ENCODE measurements around the gene PNPLA1.

DNA sequence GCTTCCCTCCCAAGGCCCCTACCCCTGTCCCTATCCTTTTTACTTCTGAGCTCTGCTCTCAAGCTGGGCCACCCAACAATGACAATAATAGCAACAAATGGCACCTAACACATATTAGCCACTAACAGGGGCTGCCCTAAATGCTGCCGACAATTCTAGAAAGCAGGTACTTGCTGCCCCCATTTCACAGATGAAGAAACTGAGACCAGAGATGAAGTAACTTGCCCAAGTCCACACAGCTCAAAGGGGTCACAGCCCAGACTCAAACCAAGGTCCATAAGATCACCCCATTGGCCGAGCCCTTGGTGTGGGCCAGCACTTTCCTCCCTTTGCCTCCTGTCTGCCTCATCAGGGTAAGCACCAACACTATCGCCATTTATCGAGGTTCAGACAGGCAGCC is 54.9 kb downstream of the PNPLA1 start:
- TF ChIP-seq, protein P1, sequence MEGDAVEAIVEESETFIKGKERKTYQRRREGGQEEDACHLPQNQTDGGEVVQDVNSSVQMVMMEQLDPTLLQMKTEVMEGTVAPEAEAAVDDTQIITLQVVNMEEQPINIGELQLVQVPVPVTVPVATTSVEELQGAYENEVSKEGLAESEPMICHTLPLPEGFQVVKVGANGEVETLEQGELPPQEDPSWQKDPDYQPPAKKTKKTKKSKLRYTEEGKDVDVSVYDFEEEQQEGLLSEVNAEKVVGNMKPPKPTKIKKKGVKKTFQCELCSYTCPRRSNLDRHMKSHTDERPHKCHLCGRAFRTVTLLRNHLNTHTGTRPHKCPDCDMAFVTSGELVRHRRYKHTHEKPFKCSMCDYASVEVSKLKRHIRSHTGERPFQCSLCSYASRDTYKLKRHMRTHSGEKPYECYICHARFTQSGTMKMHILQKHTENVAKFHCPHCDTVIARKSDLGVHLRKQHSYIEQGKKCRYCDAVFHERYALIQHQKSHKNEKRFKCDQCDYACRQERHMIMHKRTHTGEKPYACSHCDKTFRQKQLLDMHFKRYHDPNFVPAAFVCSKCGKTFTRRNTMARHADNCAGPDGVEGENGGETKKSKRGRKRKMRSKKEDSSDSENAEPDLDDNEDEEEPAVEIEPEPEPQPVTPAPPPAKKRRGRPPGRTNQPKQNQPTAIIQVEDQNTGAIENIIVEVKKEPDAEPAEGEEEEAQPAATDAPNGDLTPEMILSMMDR (IDR thresholded peaks at IDR 0.05; ENCODE audit: low read depth, low read length) = no peak
- no peak for TF ChIP-seq EZH2phosphoT487 (IDR thresholded peaks at IDR 0.05; ENCODE audit: low read depth)

Data from OCI-LY3 (cell line).